H54 (cell line): Measurements from ENCODE around the gene INPP5B.
"Not testable (repeated sequence)": the region's sequence is repeated elsewhere in the genome, so short reads cannot be mapped to it uniquely, and the experiment has no call there.

Source experiments
- DNase-seq: peaks from one replicate; pipeline ENCODE4 v3.0.0; 2011; ENCODE audit warnings: low spot score, mixed read lengths; ENCODE audit not compliant: insufficient read length
- FAIRE-seq: peaks from 3 replicates; lab custom pipeline; 2011; peaks lifted over from hg19 to GRCh38; lab: Jason Lieb, UNC
- POLR2A ChIP-seq: IDR thresholded peaks from 2 replicates; pipeline ENCODE4 v1.6.1; 2011; ENCODE audit warnings: low read depth, mild to moderate bottlenecking, low read length

Gene INPP5B

GRCh38 chr1:37932759-37933158 is 14.1 kb downstream of the INPP5B start:
- peak; percentile 74 for FAIRE-seq
- DNase-seq = peak; percentile 80
- TF ChIP-seq POLR2A = no peak

DNA sequence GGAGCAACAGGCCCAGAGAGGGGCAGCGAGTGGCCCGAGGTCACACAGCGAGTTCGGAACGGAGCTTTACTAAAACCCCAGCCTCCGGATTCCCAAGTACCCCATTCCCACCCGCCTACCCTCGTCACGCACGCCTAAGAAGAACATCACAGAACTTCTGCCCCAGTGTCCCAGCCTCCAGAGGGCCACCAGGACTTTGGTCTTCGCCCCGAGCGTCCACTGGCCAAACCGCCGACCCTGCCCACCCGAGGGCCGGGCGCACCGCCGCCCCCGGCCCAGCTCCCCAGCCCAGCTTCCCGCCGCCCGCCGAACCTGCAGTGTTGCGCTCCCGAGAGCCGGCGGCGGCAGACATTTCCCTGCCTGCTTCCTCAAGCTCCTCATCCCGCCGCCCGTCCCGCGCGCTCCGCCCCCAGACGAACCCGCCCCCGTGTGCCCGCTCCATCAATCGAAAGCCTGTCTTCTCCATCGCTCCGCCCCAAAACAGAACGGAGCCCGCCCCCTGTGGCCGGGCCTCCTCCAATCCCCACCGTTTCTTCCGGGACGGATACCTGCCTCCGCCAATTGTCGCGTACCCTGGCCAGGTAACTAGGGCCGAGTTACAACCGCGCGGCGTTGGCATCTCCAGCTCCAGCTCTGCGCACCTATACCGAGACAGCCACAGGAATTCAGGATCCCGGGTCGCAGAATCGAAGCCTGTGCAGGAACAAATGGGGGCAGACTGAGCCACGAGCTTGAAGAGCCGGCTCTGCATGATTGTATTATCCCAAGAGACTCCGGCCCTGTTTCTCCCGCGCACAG is 15.3 kb downstream of the INPP5B start:
- peak; percentile 44; the same call in 1 of the 2 replicates for TF ChIP-seq POLR2A
- no peak for FAIRE-seq
- DNase-seq = peak; percentile 87

DNA sequence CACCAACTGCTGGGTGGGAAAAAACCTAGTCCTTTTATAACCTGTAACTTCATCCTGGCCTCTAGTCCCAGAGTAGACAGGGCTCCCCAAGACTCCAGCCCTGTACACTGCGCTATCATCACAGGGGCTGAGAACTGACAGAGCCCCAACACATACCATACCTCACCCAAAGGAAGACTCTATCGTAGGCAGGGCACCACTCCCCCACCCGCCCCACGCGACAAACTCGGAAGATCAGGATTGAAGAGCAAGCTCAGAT is 15.8 kb downstream of the INPP5B start:
- FAIRE-seq (no peak), DNase-seq (no peak)

DNA sequence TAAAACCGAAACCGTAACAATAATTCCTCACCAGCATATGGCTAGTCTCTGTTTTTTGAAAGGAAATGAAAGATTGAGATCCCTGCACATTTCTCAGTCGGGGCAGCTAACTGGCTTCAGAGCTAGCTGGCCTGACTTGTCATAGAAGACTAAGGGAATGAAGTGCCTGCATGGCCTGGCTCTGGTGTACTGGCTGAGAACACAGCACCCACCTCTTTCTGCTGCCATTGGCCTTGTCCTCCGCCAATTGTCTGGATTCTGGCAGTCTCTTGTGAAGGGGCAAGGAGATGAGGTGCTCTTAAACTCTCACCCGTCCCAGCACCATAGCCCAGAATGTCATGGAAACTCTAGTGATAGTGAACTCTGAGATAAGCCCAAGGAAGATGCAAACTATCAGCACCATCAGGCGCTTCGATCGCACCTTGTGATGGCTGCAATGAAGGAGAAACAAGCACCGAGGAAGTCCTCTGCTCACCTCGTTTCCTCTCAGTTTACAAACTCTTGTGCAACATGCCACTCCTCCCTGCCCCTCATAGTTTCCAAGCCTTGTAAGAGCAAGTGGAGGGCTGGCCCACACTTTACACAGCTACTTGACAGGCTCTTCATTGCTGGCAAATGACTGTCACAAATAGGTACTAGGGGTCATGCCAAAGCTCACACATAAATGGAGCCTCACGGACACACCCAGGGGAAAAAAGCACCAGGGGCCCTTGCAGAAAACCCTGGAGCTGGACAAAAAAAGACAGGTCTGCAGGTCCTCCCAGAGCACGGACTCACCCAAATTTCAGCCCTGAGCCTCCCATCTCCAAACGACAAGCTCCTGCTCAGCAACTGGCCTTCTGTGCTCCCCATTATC is 16.4 kb downstream of the INPP5B start:
- FAIRE-seq (no peak), DNase-seq (no peak)
- no peak for TF ChIP-seq POLR2A

More for the DNA sequence above, 15.8 kb downstream of the INPP5B start:
- TF ChIP-seq POLR2A = no peak

DNA sequence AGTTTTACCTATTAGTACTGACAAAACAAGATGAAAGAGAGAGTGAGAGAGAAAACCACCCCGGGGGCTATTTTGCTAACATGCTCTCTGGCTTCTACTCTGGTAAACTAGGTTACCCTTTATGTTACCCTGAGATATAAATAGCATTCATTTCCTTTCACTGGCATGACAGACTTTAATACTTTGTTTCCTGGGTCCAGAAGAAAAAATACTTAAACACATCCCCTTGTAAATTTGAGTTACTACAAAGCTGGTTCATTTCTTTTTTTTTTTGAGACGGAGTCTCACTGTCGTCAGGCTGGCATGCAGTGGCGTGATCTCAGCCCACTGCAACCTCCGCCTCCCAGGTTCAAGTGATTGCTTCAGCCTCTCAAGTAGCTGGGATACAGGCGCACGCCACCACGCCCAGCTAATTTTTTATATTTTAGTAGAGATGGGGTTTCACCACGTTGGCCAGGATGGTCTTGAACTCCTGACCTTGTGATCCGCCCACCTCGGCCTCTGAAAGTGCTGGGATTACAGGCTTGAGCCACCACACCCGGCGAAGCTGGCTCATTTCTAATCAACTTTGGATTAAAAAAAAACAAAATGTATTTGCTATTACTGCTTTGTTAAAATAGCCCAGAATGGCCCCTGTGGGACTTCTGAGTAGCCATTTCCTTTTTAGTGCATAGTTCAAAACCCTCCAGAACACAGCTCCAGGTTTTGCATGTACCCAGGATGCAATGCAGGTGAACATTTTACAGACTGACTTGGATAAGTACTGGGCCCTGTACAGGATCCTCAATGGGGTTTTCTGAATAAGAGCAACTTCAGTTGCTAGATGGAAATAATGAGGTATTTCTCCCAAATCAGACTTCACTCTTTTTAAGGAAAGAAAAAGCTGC is 20.6 kb downstream of the INPP5B start:
- FAIRE-seq = no peak
- no peak for TF ChIP-seq POLR2A
- no peak for DNase-seq

GRCh38 chr1:37925316-37925715 is 21.5 kb downstream of the INPP5B start:
- TF ChIP-seq POLR2A = no peak
- FAIRE-seq (no peak), DNase-seq (no peak)

DNA sequence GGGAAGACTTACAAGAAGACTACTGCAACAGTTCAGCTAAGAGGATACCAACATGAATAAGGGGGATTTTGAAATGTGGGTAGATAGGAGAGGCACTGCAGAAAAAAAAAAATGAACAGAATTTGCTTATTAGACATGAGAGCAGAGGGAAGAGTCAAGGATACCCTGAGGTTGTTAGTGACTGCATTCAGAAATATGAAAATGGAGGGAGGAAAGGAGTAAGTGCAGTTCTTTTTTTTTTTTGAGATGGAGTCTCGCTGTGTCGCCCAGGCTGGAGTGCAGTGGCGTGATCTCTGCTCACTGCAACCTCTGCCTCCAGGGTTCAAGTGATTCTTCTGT is 23.3 kb downstream of the INPP5B start:
- TF ChIP-seq POLR2A = no peak
- FAIRE-seq (no peak), DNase-seq (no peak)

- FAIRE-seq (no peak), DNase-seq (no peak)
- TF ChIP-seq POLR2A = no peak
Observed at GRCh38 chr1:37922767-37923550, 23.9 kb downstream of the INPP5B start.

- no peak for TF ChIP-seq POLR2A
- DNase-seq = no peak
- no peak for FAIRE-seq
Observed at GRCh38 chr1:37919277-37919676, 27.6 kb downstream of the INPP5B start.

DNA sequence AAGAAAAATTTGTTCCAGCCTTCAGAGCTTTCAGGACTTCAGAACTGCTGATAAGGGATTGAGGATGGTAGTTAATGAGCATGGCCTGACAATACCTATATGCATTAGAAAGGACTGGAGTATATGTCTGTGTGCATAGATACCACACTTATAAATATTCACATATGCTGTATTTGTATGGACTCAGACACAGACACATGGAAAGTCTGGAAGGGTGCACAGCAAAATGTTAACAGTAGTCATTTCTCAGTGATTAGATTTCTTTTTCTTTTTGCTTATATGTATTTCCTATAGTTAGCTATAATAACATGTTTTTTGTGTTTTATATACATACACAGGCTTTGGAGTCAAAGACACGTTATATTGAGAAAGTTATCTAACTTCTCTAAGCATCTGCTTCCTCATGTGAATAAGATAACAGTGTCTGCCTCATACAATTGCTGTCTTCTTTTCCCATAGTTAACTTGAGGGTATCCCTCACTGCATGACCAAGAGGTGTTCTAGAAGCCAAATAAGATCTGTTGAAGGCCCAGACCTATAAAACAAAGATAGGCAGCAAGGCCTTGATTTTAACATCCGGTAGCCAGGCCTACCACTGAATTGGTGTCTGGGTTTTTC is 31.3 kb downstream of the INPP5B start:
- DNase-seq (no peak), FAIRE-seq (no peak)
- TF ChIP-seq POLR2A = no peak

- FAIRE-seq (no peak), DNase-seq (no peak)
- TF ChIP-seq POLR2A = no peak
Observed at GRCh38 chr1:37914719-37915475, 32.0 kb downstream of the INPP5B start.

DNA sequence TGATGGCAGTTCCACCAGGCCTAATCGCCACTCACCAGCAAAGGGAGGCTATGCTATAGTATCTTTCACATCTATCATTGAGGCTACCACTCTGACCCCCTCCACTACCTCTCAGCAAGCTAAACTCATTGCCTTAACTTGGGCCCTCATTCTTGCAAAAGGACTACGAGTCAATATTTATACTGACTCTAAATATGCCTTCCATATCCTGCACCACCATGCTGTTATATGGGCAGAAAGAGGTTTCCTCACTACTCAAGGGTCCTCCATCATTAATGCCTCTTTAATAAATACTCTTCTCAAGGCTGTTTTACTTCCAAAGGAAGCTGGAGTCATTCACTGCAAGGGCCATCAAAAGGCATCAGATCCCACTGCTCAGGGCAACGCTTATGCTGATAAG is 35.4 kb downstream of the INPP5B start:
- not testable (repeated sequence) for DNase-seq, FAIRE-seq

DNA sequence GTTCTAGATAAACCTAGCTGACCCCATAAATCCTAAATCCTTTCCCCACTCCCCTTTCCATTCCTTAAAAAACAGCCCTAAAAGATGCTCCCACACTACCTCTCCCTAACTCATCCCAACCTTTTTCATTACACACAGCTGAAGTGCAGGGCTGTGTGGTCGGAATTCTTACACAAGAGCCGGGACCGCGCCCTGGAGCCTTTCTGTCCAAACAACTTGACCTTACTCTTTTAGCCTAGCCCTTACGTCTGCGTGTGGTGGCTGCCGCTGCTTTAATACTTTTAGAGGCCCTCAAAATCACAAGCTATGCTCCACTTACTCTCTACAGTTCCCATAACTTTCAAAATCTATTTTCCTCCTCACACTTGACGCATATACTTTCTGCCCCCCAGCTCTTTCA is 36.0 kb downstream of the INPP5B start:
- not testable (repeated sequence) for DNase-seq, FAIRE-seq

GRCh38 chr1:37908531-37908930 is 38.3 kb downstream of the INPP5B start:
- FAIRE-seq, DNase-seq: not testable (repeated sequence)

DNA sequence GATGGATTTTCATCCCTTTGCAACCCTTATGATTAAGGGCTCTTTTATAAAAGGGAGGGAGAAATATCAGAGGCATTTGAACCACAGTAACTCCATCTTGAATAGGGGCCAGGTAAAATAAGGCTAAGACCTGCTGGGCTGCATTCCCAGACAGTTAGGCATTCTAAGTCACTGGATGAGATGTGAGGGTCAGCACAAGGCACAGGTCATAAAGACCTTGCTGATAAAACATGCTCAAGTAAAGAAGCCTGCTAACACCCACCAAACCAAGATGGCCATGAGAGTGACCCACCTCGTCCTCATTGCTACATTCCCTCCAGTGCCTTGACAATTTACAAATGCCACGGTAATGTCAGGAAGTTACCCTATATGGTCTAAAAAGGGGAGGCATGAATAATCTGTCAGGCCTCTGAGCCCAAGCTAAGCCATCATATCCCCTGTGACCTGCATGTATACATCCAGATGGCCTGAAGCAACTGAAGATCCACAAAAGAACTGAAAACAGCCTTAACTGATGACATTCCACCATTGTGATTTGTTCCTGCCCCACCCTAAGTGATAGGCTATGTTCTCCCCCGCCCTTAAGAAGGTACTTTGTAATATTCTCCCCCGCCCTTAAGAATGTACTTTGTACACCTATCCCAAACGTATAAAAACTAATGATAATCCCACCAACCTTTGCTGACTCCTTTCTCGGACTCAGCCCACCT is 39.3 kb downstream of the INPP5B start:
- not testable (repeated sequence) for DNase-seq, FAIRE-seq

DNA sequence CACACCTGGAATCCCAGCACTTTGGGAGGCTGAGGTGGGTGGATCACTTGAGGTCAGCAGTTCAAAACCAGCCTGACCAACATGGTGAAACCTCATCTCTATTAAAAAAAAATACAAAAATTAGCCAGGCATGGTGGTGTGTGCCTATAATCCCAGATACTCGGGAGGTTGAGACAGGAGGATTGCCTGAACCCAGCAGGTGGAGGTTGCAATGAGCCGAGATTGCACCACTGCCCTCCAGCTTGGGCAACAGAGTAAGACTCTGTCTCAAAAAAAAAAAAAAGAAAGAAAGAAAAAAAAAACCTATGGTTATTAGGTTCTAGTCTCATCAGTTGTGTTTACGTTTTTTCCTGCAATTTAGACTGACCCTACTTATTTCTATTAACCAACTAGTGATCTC is 40.3 kb downstream of the INPP5B start:
- not testable (repeated sequence) for DNase-seq, FAIRE-seq
